GM19025 (cell line): ENCODE data around the gene WSB1.
"Not testable (repeated sequence)": the region's sequence is repeated elsewhere in the genome, so short reads cannot be mapped to it uniquely, and the experiment has no call there.

Experiments used
- ATAC-seq: cut with Tn5 transposase; IDR thresholded peaks from one replicate; pipeline ENCODE4 v1.9.1; 2021; ENCODE audit warnings: mild to moderate bottlenecking, low read depth, moderate library complexity; ENCODE audit not compliant: unreplicated experiment

WSB1 gene

GRCh38 chr17:27310565-27311110, 16.7 kb downstream of the WSB1 start:
- no peak for ATAC-seq

- ATAC-seq, result no peak
Observed at GRCh38 chr17:27313301-27313700, 19.4 kb downstream of the WSB1 start.

GRCh38 chr17:27315322-27315721, 21.4 kb downstream of the WSB1 start:
- no peak for ATAC-seq

GRCh38 chr17:27315796-27316465, 22.0 kb downstream of the WSB1 start:
- ATAC-seq, result no peak

- no peak for ATAC-seq
Observed at GRCh38 chr17:27318228-27318627, 24.3 kb downstream of the WSB1 start.

GRCh38 chr17:27318633-27319032, 24.7 kb downstream of the WSB1 start:
- ATAC-seq, result no peak

- ATAC-seq, result no peak
Observed at GRCh38 chr17:27319541-27320221, 25.8 kb downstream of the WSB1 start.

GRCh38 chr17:27320222-27320560, 26.3 kb downstream of the WSB1 start:
- no peak for ATAC-seq

GRCh38 chr17:27321372-27321771, 27.5 kb downstream of the WSB1 start:
- ATAC-seq, result no peak

GRCh38 chr17:27322026-27322425, 28.1 kb downstream of the WSB1 start:
- ATAC-seq, result no peak

GRCh38 chr17:27322690-27323508, 29.0 kb downstream of the WSB1 start:
- no peak for ATAC-seq

- no peak for ATAC-seq
Observed at GRCh38 chr17:27323538-27324215, 29.8 kb downstream of the WSB1 start.

GRCh38 chr17:27324771-27325339, 30.9 kb downstream of the WSB1 start:
- no peak for ATAC-seq

GRCh38 chr17:27326051-27326450, 32.1 kb downstream of the WSB1 start:
- no peak for ATAC-seq

- no peak for ATAC-seq
Observed at GRCh38 chr17:27326585-27326984, 32.7 kb downstream of the WSB1 start.

- ATAC-seq, result no peak
Observed at GRCh38 chr17:27327397-27327796, 33.5 kb downstream of the WSB1 start.

- ATAC-seq, result no peak
Observed at GRCh38 chr17:27327871-27328270, 34.0 kb downstream of the WSB1 start.

- ATAC-seq, result not testable (repeated sequence)
Observed at GRCh38 chr17:27328686-27329085, 34.8 kb downstream of the WSB1 start.

- ATAC-seq, result no peak
Observed at GRCh38 chr17:27329146-27329805, 35.4 kb downstream of the WSB1 start.

- no peak for ATAC-seq
Observed at GRCh38 chr17:27332047-27332393, 38.1 kb downstream of the WSB1 start.
